Heart left ventricle (tissue), 16 donors: Measurements from ENCODE around the gene JUP. TPM values are rescaled to one million over a fixed set of nuclear protein-coding genes. Genes with fewer than 3 reads are reported as not detected.

Experiments used
- ATAC-seq, 4 donors: fragments of 200-7000 bp; cut with Tn5 transposase; one replicate each; pipeline ENCODE4 v1.9.1; 2020 to 2022; ENCODE audit warnings: moderate library complexity in 4 of 4, mild to moderate bottlenecking in 3 of 4, moderate number of reproducible peaks in 1 of 4
- DNase-seq, 5 donors: peaks; one replicate each; pipeline ENCODE4 v3.0.0-alpha.2; 2020
- H3K27ac ChIP-seq, 12 donors: fragments of 200-600 bp; sonication (generic) in 4 of 12; one replicate each; pipeline versions ENCODE4 v1.5.0 to v1.8.0; 2016 to 2022; ENCODE audit warnings: mild to moderate bottlenecking in 2 of 12
- H3K27me3 ChIP-seq, 9 donors: fragments of 200-600 bp; sonication (generic) in 2 of 9; one replicate each; pipeline versions ENCODE4 v1.5.1 to v1.8.0; 2016 to 2022; ENCODE audit warnings: mild to moderate bottlenecking in 3 of 9
- H3K36me3 ChIP-seq, 9 donors: fragments of 200-600 bp; sonication (generic) in 2 of 9; one replicate each; pipeline versions ENCODE4 v1.5.0 to v1.8.0; 2018 to 2022; ENCODE audit warnings: mild to moderate bottlenecking in 2 of 9
- H3K4me1 ChIP-seq, 12 donors: fragments of 200-600 bp; sonication (generic) in 4 of 12; one replicate each; pipeline versions ENCODE4 v1.5.0 to v1.8.0; 2016 to 2022; ENCODE audit warnings: mild to moderate bottlenecking in 3 of 12
- H3K4me3 ChIP-seq, 12 donors: fragments of 200-600 bp; sonication (generic) in 4 of 12; one replicate each; pipeline versions ENCODE4 v1.5.0 to v1.8.0; 2017 to 2022; ENCODE audit warnings: mild to moderate bottlenecking in 9 of 12, moderate library complexity in 4 of 12
- H3K9me3 ChIP-seq, 12 donors: fragments of 200-600 bp; sonication (generic) in 4 of 12; one replicate each; pipeline versions ENCODE4 v1.5.0 to v1.8.0; 2016 to 2022; ENCODE audit warnings: mild to moderate bottlenecking in 1 of 12
- CTCF ChIP-seq, 12 donors: fragments of 200-600 bp; sonication (generic) in 4 of 12; IDR thresholded peaks; one replicate each; pipeline versions ENCODE4 v1.5.0 to v1.8.0; 2018 to 2022; ENCODE audit warnings: antibody characterized with exemption in 12 of 12, mild to moderate bottlenecking in 5 of 12
- POLR2A ChIP-seq, 2 donors: fragments of 450-650 bp; IDR thresholded peaks; one replicate each; pipeline ENCODE4 v1.6.1; 2017; ENCODE audit warnings: antibody characterized with exemption in 2 of 2, mild to moderate bottlenecking in 2 of 2, moderate library complexity in 2 of 2
- WGBS, 4 donors: extraction: QIAGEN DNeasy Blood & Tissue Kit in 2 of 4; methylation state at CpG; one replicate each; pipeline versions ENCODE4 v1.1.5 to v1.1.7; 2013 to 2018; 5-methylcytosine and 5-hydroxymethylcytosine counted together
- intact Hi-C, 10 donors: fragments of 100-400 bp; cut with DNase I; formaldehyde crosslinking; loops; one replicate each; pipeline versions ENCODE4 v1.11.1 to v1.14.2; 2022
- polyA plus RNA-seq, 2 donors: library from polyadenylated mRNA; stranded (reverse); fragments of 200-250 nt; gene quantifications; one replicate each; pipeline ENCODE4 v1.2.3, GENCODE V29; 2013
- total RNA-seq, 9 donors: library from RNA; depleted of rRNA in 2 of 9; stranded (reverse); fragments of >200 nt in 2 of 9; fragmentation: NEBNext Ultra II Directional in 3 of 9; extraction: Animal tissue kit (Norgen Biotek cat#: 25700) in 3 of 9; gene quantifications; one replicate each; pipeline versions ENCODE4 v1.1.0 to v1.2.4, GENCODE V29; 2016 to 2023
- donor health status: ischemic (EF 13 %, LVEDD 7.1; RV severe dilation, severe dysfunction).
- donor health status: healthy with polysubstance abuse.
- donor health status: DM: no; HTN: yes; CAD: no.
- donor health status: DM: no; HTN: no; CAD: no.
- donor health status: ischemic (EF 25% LVEDD 6.9; RV normal size, moderate dysfunction).
- donor health status: ischemic (EF 25% LVEDD 5.7; RV mildly dilated, moderate dysfunction).
- donor health status: healthy.
- donor health status: DM: yes; HTN: yes; CAD: no.
- donor health status: ischemic (EF 35%, LVEDD 5.7; RV mildly dilated, moderate dysfunction).
- donor health status: nonischemic (EF 11% LVEDD 7.7; RV severe dilation, severe dysfunction).
- donor health status: DM: yes; HTN: yes; CAD: no.
- donor health status: PGD.
- donor health status: ischemic (EF 29% LVEDD 5.4; RV normal size, mild dysfunction).
- donor health status: nonischemic (EF 23%, LVEDD 6.1; RV moderate dilation, normal function).

JUP gene
- total and polyA plus RNA-seq, 11 donors, result 94.6 to 503 (median 159) TPM

GRCh38 chr17:41793784-41794539 is 7.5 kb upstream of the JUP start:
- Histone ChIP-seq H3K36me3 (no peaks in the 10 kb centered on the region), H3K4me3 (peak overlapping the region in 6 of 12 donors; percentile 18 to 39 (median 30)), H3K4me1 (peaks cover 10 to 41% (median 31%) of the 10 kb centered on the region in 12 donors), H3K27me3 (no peaks in the 10 kb centered on the region), H3K9me3 (no peaks in the 10 kb centered on the region), H3K27ac (peak overlapping the region; percentile 74 to 98 (median 92))
- intact Hi-C loops, result loop anchor here in 1 of 10 donors (5.0 kb wide), 1 partner anchor 47 kb away; no protein-coding TSS in a partner anchor
- TF ChIP-seq POLR2A (IDR thresholded peaks at IDR 0.05), result no peak
- TF ChIP-seq CTCF (IDR thresholded peaks at IDR 0.05), result no peak
- ATAC-seq (peak; percentile 5 to 38 (median 20)), DNase-seq (peak in 1 of 5 donors; percentile 43)
- WGBS, 4 donors, result 45 to 53% (median 51%) methylated on average over 14 of the region's 14 CpGs

GRCh38 chr17:41792845-41793783 is 6.6 kb upstream of the JUP start:
- Histone ChIP-seq H3K9me3 (no peaks in the 10 kb centered on the region), H3K27ac (peak overlapping the region; percentile 74 to 98 (median 92)), H3K27me3 (no peaks in the 10 kb centered on the region), H3K4me1 (peaks cover 10 to 41% (median 31%) of the 10 kb centered on the region in 12 donors), H3K36me3 (no peaks in the 10 kb centered on the region), H3K4me3 (peak overlapping the region in 9 of 12 donors; percentile 15 to 43 (median 31))
- ATAC-seq, result peak; percentile 89 to 93 (median 90)
- TF ChIP-seq CTCF (IDR thresholded peaks at IDR 0.05), result no peak
- peak in 1 of 2 donors; percentile 37 for TF ChIP-seq POLR2A (IDR thresholded peaks at IDR 0.05)
- intact Hi-C loops, result loop anchor here in 1 of 10 donors (5.0 kb wide), 1 partner anchor 46 kb away; no protein-coding TSS in a partner anchor
- peak in 4 of 5 donors; percentile 74 to 87 (median 80) for DNase-seq
- 17 to 31% (median 26%) methylated on average over 14 to 22 of the region's 22 CpGs for WGBS, 4 donors

GRCh38 chr17:41787021-41787418 is 509 bp upstream of the JUP start:
- WGBS, 4 donors, result 36 to 44% (median 37%) methylated on average over 4 of the region's 4 CpGs
- no peak for DNase-seq
- H3K4me1 ChIP-seq, result peaks cover 10 to 60% (median 37%) of the 10 kb centered on the region in 12 donors
- no peaks in the 10 kb centered on the region for H3K9me3 ChIP-seq
- ATAC-seq, result no peak
- TF ChIP-seq CTCF (IDR thresholded peaks at IDR 0.05) (no peak), POLR2A (IDR thresholded peaks at IDR 0.05) (no peak)
- intact Hi-C loops, result no loop called here
- no peaks in the 10 kb centered on the region for H3K36me3 ChIP-seq
- H3K27me3 ChIP-seq, result no peaks in the 10 kb centered on the region
- no peak overlapping the region for H3K4me3 ChIP-seq
- H3K27ac ChIP-seq, result peak overlapping the region in 7 of 12 donors; percentile 5 to 97 (median 42)
